Measurements from ENCODE around the gene TMTC3. TPM values are rescaled to one million over a fixed set of nuclear protein-coding genes. Genes with fewer than 3 reads are reported as not detected.
A peak's percentile ranks its signal among the peaks of the same experiment; 100 is the strongest.

The TMTC3 gene
- total and polyA plus RNA-seq, 5 donors from 2014 or later = 1.4 to 9.2 (median 3.9) TPM

DNA sequence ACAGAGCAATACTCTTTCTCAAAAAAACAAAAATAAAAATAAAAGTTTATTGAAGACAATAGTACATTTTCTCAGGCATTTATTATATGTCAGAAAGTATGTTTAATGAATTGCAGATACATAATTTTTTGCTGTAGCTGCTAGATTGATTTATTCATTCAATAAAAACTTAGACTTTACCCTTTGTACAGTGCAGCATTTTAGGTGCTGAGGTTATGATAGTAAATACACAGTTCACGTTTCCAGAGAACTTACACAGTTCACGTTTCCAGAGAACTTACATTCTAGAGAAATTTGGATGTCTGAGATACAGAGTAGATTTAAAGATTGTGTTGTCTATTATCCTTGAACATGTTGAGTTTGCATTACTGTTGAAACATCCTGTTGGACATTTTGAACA lies 25.3 kb downstream of the TMTC3 start:
- Mint-ChIP-seq H3K36me3 (peaks cover 57% of the 10 kb centered on the region), H3K27ac (no peak overlapping the region), H3K4me3 (no peak overlapping the region), H3K4me1 (peaks cover 0 to 10% (median 0%) of the 10 kb centered on the region in 4 donors), H3K9me3 (no peaks in the 10 kb centered on the region), H3K27me3 (no peaks in the 10 kb centered on the region)
- Histone ChIP-seq H3K27me3 (ENCODE audit: control insufficient read depth, insufficient read depth, low read length) (no peaks in the 10 kb centered on the region), H3K36me3 (ENCODE audit: control insufficient read depth, insufficient read depth, low read length) (peaks cover 46% of the 10 kb centered on the region), H3K27ac (ENCODE audit: insufficient read depth, low read length, poor library complexity, severe bottlenecking) (no peak overlapping the region), H3K9me3 (ENCODE audit: control insufficient read depth in 2 of 2, low read length in 2 of 2) (no peaks in the 10 kb centered on the region), H3K4me3 (ENCODE audit: low read depth, low read length) (no peak overlapping the region), H3K4me1 (ENCODE audit: control insufficient read depth, insufficient read depth, low read length, poor library complexity, severe bottlenecking) (no peaks in the 10 kb centered on the region)
- ATAC-seq (ENCODE audit: low read depth in 2 of 2) = no peak
- DNase-seq = no peak

DNA sequence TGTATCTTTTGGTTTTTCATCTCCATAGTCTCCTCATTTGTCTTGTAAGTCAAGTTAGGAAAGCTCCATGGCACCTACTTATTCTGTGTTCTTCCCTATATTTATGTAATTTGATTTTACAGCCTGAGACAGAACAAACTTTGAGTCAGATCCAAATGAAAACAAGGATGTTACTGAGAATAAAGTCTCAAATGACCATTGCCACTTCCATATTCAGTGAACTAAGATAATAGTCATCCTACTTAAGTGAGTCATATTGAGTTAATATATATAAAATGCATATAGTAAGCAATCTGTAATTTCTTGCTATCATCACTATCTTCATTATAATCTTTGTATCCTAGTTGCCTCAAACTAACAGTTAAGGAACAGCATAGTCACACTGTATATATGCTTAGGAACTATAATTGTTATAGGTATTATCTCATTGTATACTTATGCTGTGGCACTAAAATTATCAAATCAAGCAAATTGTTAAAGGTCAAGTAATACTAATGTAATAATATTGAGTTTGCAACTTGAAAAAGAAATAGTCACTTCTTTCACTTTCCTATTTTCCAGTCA lies 30.8 kb downstream of the TMTC3 start:
- ATAC-seq (ENCODE audit: low read depth in 2 of 2) (no peak), DNase-seq (no peak)
- Mint-ChIP-seq H3K36me3 (peaks cover 56% of the 10 kb centered on the region), H3K4me3 (no peak overlapping the region), H3K4me1 (peaks cover 0 to 8% (median 0%) of the 10 kb centered on the region in 4 donors), H3K9me3 (no peaks in the 10 kb centered on the region), H3K27ac (no peak overlapping the region), H3K27me3 (no peaks in the 10 kb centered on the region)
- H3K36me3 ChIP-seq (ENCODE audit: control insufficient read depth, insufficient read depth, low read length) = peaks cover 38% of the 10 kb centered on the region
- H3K9me3 ChIP-seq (ENCODE audit: control insufficient read depth in 2 of 2, low read length in 2 of 2) = no peaks in the 10 kb centered on the region
- H3K27me3 ChIP-seq (ENCODE audit: control insufficient read depth, insufficient read depth, low read length) = no peaks in the 10 kb centered on the region
- H3K4me1 ChIP-seq (ENCODE audit: control insufficient read depth, insufficient read depth, low read length, poor library complexity, severe bottlenecking) = no peaks in the 10 kb centered on the region
- no peak overlapping the region for H3K27ac ChIP-seq (ENCODE audit: insufficient read depth, low read length, poor library complexity, severe bottlenecking)
- H3K4me3 ChIP-seq (ENCODE audit: low read depth, low read length) = no peak overlapping the region

DNA sequence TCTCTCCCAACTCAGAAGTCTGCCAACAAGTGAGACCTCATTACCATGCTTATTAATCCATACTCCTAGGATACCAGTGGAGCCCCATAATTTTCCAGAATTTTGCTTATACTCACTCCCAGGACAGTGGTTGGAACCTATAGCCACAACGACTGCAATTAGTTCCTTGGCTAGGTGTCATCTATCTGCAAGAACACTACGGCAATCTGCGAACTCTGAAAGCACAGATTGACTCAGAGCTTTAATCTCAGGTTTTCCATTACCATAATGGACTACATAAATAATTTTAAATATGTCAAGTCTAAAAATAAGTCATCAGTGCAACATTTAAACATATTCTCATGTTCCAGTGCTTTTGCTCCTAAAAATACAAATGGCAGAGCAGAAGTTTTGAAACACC lies 33.4 kb downstream of the TMTC3 start:
- Mint-ChIP-seq H3K9me3 (peaks cover 0 to 4% (median 0%) of the 10 kb centered on the region in 7 donors), H3K4me1 (peaks cover 0 to 8% (median 0%) of the 10 kb centered on the region in 4 donors), H3K27me3 (no peaks in the 10 kb centered on the region), H3K36me3 (peaks cover 54% of the 10 kb centered on the region), H3K27ac (no peak overlapping the region), H3K4me3 (no peak overlapping the region)
- no peaks in the 10 kb centered on the region for H3K27me3 ChIP-seq (ENCODE audit: control insufficient read depth, insufficient read depth, low read length)
- ATAC-seq (ENCODE audit: low read depth in 2 of 2) (no peak), DNase-seq (no peak)
- no peak overlapping the region for H3K27ac ChIP-seq (ENCODE audit: insufficient read depth, low read length, poor library complexity, severe bottlenecking)
- no peaks in the 10 kb centered on the region for H3K4me1 ChIP-seq (ENCODE audit: control insufficient read depth, insufficient read depth, low read length, poor library complexity, severe bottlenecking)
- H3K9me3 ChIP-seq (ENCODE audit: control insufficient read depth in 2 of 2, low read length in 2 of 2) = no peaks in the 10 kb centered on the region
- H3K4me3 ChIP-seq (ENCODE audit: low read depth, low read length) = no peak overlapping the region
- peaks cover 43% of the 10 kb centered on the region for H3K36me3 ChIP-seq (ENCODE audit: control insufficient read depth, insufficient read depth, low read length)

DNA sequence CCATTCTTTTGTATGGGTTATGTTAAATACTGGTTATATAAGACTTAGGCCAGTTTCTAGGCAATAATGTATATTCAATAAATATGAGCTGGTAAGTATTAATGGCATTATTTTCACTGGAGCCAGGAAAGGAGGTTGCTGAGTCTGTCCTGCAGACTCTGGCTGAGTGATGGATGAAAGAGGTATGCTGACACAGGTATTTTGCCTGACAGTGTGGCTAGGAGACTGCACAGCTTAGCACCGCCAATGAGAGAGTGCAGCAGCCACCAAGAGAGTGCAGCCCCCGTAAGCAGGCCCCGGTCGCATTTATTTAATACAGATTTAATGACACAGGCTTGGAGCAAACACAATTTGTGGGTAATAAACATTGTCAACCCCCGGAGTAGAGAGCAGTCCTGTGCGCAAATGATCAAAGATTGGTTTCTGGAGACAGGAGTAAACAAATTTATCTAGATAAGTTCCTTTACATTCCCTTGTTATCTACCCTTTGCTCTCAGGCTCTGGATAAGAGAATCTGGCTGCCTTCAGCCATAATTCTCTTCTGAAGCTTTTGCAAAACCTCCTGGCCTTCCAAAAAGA lies 37.4 kb downstream of the TMTC3 start:
- no peak for DNase-seq
- Mint-ChIP-seq H3K27me3 (no peaks in the 10 kb centered on the region), H3K9me3 (peaks cover 0 to 4% (median 0%) of the 10 kb centered on the region in 7 donors), H3K36me3 (peaks cover 61% of the 10 kb centered on the region), H3K4me3 (no peak overlapping the region), H3K4me1 (no peaks in the 10 kb centered on the region), H3K27ac (no peak overlapping the region)
- Histone ChIP-seq H3K27ac (ENCODE audit: insufficient read depth, low read length, poor library complexity, severe bottlenecking) (no peak overlapping the region), H3K27me3 (ENCODE audit: control insufficient read depth, insufficient read depth, low read length) (no peaks in the 10 kb centered on the region), H3K9me3 (ENCODE audit: control insufficient read depth in 2 of 2, low read length in 2 of 2) (no peaks in the 10 kb centered on the region), H3K4me1 (ENCODE audit: control insufficient read depth, insufficient read depth, low read length, poor library complexity, severe bottlenecking) (no peaks in the 10 kb centered on the region), H3K4me3 (ENCODE audit: low read depth, low read length) (no peak overlapping the region), H3K36me3 (ENCODE audit: control insufficient read depth, insufficient read depth, low read length) (peaks cover 43% of the 10 kb centered on the region)
- ATAC-seq (ENCODE audit: low read depth in 2 of 2) = no peak

DNA sequence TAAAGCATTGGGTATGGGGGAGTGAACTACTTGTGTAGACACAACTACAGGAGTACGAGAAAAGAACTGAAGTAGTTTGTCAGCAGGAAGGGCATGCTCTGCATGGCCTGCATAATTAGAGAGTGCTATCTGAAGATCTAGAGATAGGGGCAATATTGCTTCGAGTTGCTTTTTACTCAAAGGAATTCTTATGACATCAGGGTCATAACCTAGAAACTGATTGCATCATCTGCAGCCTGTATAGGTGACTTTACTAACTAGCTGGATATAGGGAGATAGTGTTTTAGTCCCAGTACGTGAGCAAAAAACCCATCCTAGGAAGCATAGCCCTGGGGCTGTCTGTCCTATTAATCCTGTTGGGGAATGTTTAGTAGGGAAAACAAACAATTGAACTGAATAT lies 39.8 kb downstream of the TMTC3 start:
- Histone ChIP-seq H3K36me3 (ENCODE audit: control insufficient read depth, insufficient read depth, low read length) (peaks cover 41% of the 10 kb centered on the region), H3K4me1 (ENCODE audit: control insufficient read depth, insufficient read depth, low read length, poor library complexity, severe bottlenecking) (no peaks in the 10 kb centered on the region)
- no peaks in the 10 kb centered on the region for H3K4me1 Mint-ChIP-seq

DNA sequence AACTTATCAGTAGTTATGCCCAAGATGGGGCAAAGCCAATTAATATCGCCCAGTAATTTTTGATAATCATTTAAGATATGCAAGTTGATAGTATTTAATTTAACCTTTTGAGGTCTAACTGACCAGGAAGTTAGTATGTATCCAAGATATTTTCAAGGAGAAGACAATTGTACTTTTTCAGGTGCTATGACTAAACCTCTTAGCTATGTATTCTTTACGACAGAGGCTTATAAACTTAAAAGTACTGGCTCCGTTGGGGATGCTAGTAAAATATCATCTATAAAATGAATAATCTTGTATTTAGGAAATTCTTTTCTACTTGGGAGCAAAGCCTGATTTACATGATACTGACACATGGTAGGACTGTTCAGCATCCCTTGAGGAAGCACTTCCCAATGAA lies 40.3 kb downstream of the TMTC3 start:
- Mint-ChIP-seq H3K36me3 (peaks cover 63% of the 10 kb centered on the region), H3K27ac (no peak overlapping the region), H3K4me1 (peaks cover 0 to 3% (median 0%) of the 10 kb centered on the region in 4 donors), H3K27me3 (no peaks in the 10 kb centered on the region), H3K9me3 (peaks cover 0 to 4% (median 0%) of the 10 kb centered on the region in 7 donors), H3K4me3 (no peak overlapping the region)
- Histone ChIP-seq H3K9me3 (ENCODE audit: control insufficient read depth in 2 of 2, low read length in 2 of 2) (no peaks in the 10 kb centered on the region), H3K4me1 (ENCODE audit: control insufficient read depth, insufficient read depth, low read length, poor library complexity, severe bottlenecking) (no peaks in the 10 kb centered on the region), H3K27ac (ENCODE audit: insufficient read depth, low read length, poor library complexity, severe bottlenecking) (no peak overlapping the region), H3K4me3 (ENCODE audit: low read depth, low read length) (no peak overlapping the region), H3K27me3 (ENCODE audit: control insufficient read depth, insufficient read depth, low read length) (no peaks in the 10 kb centered on the region), H3K36me3 (ENCODE audit: control insufficient read depth, insufficient read depth, low read length) (peaks cover 38% of the 10 kb centered on the region)
- no peak for DNase-seq
- no peak for ATAC-seq (ENCODE audit: low read depth in 2 of 2)

More for the DNA sequence above, 39.8 kb downstream of the TMTC3 start:
- DNase-seq = no peak
- Mint-ChIP-seq H3K9me3 (peaks cover 0 to 4% (median 0%) of the 10 kb centered on the region in 7 donors), H3K4me3 (no peak overlapping the region), H3K27ac (no peak overlapping the region), H3K27me3 (no peaks in the 10 kb centered on the region), H3K36me3 (peaks cover 66% of the 10 kb centered on the region)
- ATAC-seq (ENCODE audit: low read depth in 2 of 2) = no peak
- Histone ChIP-seq H3K9me3 (ENCODE audit: control insufficient read depth in 2 of 2, low read length in 2 of 2) (no peaks in the 10 kb centered on the region), H3K27me3 (ENCODE audit: control insufficient read depth, insufficient read depth, low read length) (no peaks in the 10 kb centered on the region), H3K27ac (ENCODE audit: insufficient read depth, low read length, poor library complexity, severe bottlenecking) (no peak overlapping the region), H3K4me3 (ENCODE audit: low read depth, low read length) (no peak overlapping the region)

DNA sequence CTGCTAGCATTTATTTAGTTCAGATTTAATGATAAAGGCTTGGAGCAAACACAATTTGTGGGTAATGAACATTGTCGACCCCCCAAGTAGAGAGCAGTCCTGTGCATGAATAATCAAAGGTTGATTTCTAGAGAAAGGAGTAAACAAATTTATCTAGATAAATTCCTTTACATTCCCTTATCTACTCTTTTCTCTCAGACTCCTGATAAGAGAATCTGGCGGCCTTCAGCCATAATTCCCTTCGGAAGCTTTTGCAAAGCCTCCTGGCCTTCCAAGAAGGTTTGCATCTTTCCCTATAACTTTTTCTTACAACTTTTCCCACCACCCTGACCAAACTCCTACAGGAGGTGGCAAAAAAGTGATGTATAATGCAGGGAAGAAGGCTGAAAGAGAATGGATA lies 42.1 kb downstream of the TMTC3 start:
- H3K4me3 Mint-ChIP-seq = no peak overlapping the region
- Histone ChIP-seq H3K27me3 (ENCODE audit: control insufficient read depth, insufficient read depth, low read length) (no peaks in the 10 kb centered on the region), H3K4me1 (ENCODE audit: control insufficient read depth, insufficient read depth, low read length, poor library complexity, severe bottlenecking) (no peaks in the 10 kb centered on the region), H3K27ac (ENCODE audit: insufficient read depth, low read length, poor library complexity, severe bottlenecking) (no peak overlapping the region), H3K9me3 (ENCODE audit: control insufficient read depth in 2 of 2, low read length in 2 of 2) (no peaks in the 10 kb centered on the region), H3K36me3 (ENCODE audit: control insufficient read depth, insufficient read depth, low read length) (peaks cover 30% of the 10 kb centered on the region), H3K4me3 (ENCODE audit: low read depth, low read length) (no peak overlapping the region)
- DNase-seq = no peak
- peaks cover 0 to 11% (median 1%) of the 10 kb centered on the region in 4 donors for H3K4me1 Mint-ChIP-seq
- peaks cover 55% of the 10 kb centered on the region for H3K36me3 Mint-ChIP-seq
- no peak overlapping the region for H3K27ac Mint-ChIP-seq
- H3K27me3 Mint-ChIP-seq = no peaks in the 10 kb centered on the region
- ATAC-seq (ENCODE audit: low read depth in 2 of 2) = no peak
- peaks cover 0 to 4% (median 0%) of the 10 kb centered on the region in 7 donors for H3K9me3 Mint-ChIP-seq

DNA sequence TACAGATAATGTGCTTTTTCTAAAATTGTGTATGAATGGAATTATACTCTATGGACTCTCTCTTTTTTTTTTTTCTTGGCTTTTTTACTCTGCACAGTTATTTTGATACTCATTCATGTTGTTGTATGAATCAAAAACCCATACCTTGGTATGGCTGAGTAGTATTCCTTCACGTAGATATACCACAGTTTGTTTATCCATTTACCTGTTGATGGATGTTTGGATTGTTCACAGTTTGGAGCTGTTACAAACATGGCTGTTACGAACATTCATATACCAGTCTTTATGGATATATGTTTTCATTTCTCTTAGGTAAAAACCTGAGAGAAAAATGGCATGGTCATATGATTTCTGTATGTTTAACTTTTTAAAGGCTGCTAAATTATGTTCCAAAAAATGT lies 43.2 kb downstream of the TMTC3 start:
- H3K27ac Mint-ChIP-seq = peak overlapping the region in 1 of 3 donors; percentile 57
- peaks cover 0 to 3% (median 0%) of the 10 kb centered on the region in 7 donors for H3K9me3 Mint-ChIP-seq
- H3K36me3 Mint-ChIP-seq = peaks cover 44% of the 10 kb centered on the region

More for the DNA sequence above, 43.2 kb downstream of the TMTC3 start:
- Histone ChIP-seq H3K27me3 (ENCODE audit: control insufficient read depth, insufficient read depth, low read length) (no peaks in the 10 kb centered on the region), H3K36me3 (ENCODE audit: control insufficient read depth, insufficient read depth, low read length) (peaks cover 21% of the 10 kb centered on the region), H3K4me1 (ENCODE audit: control insufficient read depth, insufficient read depth, low read length, poor library complexity, severe bottlenecking) (no peaks in the 10 kb centered on the region), H3K9me3 (ENCODE audit: control insufficient read depth in 2 of 2, low read length in 2 of 2) (no peaks in the 10 kb centered on the region), H3K4me3 (ENCODE audit: low read depth, low read length) (no peak overlapping the region), H3K27ac (ENCODE audit: insufficient read depth, low read length, poor library complexity, severe bottlenecking) (no peak overlapping the region)
- Mint-ChIP-seq H3K4me3 (no peak overlapping the region), H3K27me3 (no peaks in the 10 kb centered on the region), H3K4me1 (peaks cover 0 to 11% (median 1%) of the 10 kb centered on the region in 4 donors)
- ATAC-seq (ENCODE audit: low read depth in 2 of 2) (no peak), DNase-seq (no peak)

All from CD4-positive, CD25-positive, alpha-beta regulatory T cell (primary cell).